ENCODE measurements around the gene FAM210A.

FAM210A gene

DNA sequence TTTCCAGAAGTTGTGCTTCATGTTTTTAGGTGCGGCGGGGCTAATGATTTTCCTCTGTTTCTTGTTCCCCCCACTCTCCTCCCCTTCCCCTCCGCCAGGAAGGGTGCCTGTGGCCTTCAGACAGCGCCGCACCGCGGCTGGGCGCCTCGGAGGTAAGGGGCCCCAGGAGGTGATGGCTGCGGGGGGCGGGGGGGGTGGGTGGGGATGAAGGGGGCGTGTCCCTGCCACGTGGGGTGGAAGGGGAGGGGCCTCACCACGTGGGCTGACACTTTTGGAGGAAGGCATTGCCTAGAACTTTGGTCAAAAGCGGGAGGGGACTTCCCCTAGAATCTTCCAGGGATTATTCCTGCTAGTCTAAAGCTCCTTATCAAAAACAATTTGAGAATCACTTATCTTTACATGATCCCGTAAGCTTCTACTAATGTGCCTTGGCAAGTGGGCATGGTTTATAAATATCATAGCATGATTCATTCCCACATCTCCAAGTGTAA, 83.1 kb downstream of the FAM210A start:
- no peak for DNase-seq

DNA sequence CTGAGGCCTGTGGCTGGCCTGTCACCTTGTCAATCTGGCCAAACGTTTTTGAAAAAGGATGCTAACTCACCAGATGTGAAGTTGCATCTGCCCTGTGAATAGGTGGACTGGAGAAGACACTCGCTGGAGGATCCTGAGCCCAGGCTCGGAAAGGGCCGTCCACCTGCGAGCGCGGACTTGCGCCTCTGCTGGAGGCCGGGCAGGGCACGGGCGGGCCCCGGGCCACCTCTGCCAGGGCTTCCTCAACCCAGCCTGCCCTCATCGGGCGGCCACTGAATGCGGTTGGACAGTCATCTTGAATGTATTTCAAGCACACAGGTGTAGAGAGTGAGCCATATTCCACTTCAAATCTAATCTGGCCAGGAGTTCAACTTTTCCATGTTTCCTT, 83.9 kb downstream of the FAM210A start:
- no peak for DNase-seq

DNA sequence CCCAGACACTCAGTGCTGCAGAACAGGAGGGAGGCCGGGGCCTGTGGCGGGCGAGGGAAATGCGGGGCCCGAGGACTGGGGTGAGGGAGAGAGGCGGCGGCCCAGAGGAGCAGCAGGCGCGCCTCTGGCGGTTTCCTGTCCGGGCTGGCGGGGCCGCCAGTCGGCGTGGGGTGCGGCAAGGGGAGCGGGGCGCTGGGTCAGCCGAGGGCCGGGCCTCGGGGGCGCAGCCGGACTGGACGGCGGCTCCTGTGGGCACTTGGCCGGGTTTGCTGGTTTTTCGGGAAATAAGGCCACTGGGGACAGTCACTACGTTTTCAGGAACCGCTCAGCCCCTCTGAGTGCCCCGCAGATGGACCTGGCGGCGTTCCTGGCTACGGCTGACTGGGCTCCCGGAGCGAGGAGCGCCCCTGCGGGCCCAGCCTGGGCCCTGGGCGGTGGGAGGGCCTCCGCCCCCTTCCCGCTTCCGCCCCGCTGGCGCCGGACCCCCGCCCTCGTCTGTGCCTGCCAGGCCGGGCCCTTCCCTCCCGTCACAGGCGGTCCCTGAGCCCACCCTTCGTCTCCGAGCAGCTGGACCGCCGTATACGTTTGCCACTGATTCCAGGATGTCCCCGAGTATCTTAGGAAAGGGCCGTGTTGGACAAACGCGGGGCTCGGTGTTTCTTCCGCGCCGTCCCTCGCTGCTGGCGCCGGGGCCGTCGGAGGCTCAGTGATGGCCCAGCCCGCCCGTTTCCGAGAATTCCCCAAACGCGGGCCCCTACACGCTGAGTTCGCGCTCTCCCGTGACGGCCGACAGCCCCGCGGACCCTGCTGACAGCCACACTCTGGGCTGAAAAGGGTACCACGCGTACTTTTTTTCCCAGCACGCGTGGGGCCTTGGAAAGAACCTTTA, 84.6 kb downstream of the FAM210A start:
- DNase-seq, result no peak

DNA sequence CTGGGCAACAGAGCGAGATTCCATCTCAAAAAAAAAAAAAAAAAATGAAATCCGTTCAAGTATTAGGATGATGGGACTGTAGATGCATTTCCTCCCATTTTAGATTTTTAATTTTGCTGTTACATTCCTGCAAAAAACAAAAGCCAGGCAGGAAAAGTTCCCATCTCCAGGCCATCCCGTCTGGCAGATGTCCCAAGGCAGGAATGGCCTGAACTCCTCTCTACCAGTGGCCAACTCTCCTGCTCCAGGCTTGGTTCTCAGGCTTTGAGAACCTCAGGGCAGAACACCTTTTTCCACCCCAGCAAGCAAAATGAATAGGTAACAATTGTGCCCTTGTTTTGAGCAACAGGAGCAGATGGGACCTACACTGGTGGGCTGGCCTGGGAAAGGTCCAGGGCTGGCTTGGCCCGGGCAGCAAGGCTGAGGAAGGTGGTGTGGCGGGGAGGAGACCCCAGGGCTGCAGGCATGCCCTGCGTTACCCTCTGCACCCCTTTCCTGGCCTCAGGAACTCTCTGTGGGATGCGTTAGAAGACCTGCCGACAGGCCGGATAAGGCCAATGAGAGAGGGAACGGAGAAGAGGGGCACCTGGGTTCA, 86.0 kb downstream of the FAM210A start:
- DNase-seq, result no peak

DNA sequence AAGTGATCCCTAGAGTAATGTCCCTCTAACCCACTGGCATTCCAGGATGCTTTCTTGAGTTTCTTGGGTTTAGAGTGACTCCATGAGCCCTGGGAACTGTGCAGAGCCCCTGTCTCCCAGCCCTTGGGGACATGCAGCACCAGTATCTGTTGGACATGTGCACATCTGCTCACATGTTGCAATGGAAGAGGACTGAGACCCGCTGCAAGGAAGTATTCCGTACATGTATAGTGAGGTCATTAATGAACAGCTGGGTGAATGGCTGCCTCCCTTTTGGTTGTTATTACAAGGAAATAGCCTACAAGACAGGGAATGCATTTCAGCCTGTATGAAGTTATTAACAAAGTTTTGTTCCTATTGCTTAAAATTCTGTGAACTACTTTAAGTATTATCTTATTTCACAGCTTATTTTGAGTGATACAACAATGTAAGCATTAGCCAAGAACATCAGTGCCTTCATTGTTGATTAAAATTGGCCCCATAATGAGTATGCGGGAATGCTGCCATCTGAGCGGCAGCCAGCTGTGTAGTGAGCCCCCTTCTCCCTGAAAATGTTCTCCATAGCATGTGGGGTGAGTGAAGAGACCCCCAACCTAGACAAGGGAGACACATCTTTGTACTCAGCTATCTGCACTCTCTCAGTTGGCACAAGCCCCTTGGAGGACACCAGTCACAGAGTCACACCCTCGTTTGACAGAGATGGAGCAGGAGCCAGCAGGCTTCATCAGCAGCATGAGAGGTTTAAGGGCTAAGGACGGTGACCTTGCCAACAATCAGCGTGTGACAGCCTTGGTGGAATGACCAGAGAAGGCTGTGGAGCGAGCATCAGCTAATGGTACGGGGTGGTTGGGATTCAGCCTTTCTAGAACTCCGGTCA, 87.4 kb downstream of the FAM210A start:
- DNase-seq, result no peak

DNA sequence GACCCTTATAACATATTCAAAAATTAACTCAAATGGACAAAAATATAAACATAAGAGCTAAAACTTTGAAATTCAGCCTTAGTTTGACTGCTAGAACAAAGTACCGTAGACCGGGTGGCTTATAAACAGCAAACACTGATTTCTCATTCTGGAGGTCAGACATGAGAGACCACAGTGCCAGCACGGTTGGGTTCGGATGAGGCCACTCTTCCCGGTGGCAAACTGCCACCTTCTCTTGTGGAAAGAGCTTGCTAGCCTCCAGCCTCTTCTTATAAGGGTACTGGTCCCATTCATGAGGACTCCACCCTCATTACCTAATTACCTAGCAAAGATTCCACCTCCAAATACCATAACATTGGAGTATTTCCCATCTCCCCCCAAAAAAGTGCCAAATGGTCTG, 91.3 kb downstream of the FAM210A start:
- DNase-seq, result no peak

DNA sequence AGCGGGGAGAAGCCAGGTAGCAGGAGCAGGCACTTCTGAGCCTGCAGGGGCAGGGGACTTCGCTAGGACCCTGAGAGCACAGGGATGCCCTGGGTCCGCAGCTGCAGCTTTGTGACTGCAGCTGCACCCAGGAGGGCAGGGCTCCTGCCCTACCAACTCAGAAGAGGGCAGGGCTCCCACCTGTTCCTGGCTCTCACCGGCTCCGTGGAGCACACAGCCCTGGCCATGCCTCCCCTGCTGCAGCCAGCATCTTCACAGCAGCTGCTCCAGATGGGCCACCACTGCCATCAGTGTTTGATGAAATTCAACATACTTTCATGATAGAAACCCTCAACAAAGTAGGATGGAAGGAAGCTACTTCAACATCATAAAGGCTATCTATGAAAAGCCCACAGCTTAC, 92.7 kb downstream of the FAM210A start:
- DNase-seq, result no peak

DNA sequence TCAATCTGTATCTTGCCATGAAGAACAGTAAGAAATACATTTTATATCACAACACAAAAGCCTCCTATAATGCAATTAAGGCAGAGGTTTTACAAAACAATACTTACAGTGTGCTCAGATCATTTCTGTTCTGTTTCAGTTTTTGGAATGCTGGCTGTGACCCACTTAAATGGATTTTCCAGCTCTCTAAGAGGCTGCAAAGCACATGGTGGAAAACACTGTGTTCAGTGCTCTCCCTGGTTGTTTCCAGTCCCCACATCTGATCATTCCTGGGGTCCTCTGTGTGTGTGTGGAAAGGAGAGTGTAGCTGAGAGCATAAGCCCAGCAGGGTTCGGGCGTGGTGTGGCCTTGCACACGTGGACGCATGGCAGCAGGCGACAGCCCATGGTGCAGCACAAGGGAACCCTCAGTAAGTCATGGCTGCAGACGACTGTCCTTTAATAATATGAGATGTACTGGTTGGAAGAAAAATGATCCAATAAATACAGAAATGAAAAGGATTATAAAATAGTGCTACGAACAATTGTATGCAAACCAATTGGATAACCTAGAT, 95.6 kb downstream of the FAM210A start:
- no peak for DNase-seq

DNA sequence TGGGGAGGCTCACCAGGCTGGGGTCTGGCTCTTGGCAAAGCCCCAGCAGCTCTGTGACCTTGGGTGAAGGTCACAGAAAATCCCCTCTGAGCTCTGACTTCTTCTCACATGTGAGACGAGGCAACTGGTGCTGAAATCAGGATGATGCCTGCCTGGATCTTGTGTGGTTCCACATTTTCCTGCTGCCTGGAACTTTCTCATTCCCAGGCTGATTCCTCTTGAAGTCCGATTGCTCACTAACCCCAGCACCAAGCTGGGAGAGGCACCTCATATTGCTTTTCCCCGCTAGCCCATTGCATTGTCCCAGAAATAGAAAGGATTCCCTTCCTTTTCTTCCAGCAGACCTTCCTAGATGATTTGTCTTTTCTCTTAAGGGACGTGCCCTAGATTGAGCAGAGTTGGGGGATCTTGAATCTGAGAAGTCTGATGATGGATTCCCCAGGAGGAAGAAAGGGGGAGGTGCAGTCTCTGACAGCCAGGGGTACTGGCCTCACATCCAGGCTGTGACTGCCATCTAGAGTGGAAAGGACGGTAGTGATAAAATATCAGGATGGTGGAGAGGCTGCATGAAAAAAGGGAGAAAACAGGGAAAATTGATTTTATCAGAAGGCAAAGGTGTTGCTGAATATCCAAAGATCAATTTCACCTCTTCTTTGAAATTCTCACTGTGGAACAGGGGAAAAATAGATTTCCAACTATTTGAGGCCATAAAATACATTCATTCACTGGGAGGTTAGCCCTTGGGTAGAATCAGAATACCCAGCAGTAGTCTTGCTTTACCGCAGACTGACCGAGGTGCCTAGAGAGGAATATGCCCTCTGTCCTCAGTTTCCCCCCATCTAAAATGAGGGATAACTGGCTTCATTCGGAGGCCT, 96.3 kb downstream of the FAM210A start:
- DNase-seq, result peak; percentile 74

DNA sequence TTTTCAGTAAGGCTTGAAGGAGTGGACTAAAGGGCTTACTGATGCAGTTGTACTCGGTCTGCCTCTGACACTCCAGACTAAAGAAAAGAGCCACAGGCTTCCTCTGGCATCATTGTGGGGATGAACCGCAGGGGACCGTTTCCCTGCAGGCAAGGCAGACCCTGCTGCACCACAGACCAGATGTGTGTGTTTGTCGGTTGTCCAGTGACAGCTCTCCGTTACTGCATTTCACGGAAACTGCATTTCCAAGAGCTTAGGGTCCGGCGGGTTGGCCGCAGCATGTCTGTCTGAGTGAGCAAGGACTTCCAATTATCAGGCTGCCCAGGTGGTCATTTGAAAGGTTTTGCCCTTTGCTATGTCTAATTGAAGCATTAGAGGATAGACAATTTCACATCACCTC, 98.1 kb downstream of the FAM210A start:
- no peak for DNase-seq

DNA sequence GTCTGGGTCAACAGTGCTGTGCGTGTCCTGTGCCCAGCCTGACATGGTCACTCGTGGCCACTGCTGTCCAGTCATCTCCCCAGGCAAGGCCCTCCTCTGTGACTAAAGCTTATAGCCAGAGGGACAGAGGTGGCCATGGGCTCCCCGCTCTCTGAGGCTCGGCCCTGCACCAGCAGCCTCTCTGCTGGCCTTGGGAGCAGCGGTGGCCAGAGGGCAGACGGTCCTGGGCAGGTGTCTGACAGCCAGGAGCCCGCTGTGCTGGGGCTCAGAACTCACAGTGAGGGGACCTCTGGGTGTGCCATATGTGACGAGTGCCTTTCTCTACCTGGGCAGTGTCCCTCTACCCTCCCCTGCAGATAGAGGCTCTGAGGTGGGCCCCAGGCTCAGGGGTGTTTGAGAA, 98.7 kb downstream of the FAM210A start:
- no peak for DNase-seq

DNA sequence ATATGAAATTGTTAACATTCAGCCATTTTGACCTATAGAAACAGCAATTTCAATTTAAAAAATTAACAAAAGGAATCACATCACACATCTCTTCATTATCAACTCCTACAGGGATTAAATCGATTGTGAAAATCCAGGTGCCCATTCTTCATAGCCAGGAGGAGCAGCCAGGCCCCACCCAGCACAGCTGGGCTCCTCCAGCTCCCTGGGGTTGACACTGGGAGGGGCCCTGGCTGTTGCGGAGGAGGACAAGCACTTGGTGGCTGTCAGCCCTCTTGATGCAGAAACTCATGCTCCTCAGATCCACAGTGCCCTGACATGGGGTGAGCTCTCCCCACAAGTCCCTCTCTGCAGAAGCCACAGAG, 99.8 kb downstream of the FAM210A start:
- DNase-seq, result no peak

DNA sequence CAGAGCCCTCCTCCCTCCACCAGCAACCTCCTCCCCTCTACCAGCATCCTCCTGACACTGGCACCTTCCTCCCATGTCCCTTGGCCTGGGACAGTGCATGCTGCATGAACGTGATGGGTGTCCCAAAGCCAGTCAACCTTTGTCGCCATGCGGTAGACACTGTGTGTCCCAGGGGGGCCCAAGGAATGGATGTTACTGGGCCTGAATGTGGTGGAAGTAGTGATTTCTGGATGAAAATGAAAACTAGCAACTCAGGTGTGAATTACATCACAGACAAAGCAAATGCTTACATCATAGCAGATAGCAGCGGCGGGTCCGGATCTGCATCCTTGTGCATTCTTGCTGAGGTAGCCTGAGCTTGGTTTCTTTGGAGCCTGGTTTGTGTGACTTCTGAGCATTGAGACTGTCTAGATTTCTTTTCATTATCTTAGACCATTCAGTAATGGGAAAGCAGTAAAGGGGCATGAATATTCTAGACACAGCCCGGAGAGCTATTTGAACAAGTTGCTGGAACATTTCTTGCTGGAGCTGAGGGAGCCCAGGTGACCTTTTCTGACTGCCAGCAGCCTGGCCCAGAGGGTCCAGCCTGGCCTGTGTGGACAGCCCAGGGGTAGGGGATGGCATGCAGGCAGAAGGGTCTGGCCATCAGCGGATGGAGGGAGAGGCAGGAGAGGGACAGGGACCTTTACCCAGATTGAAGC, 100.4 kb downstream of the FAM210A start:
- no peak for DNase-seq

DNA sequence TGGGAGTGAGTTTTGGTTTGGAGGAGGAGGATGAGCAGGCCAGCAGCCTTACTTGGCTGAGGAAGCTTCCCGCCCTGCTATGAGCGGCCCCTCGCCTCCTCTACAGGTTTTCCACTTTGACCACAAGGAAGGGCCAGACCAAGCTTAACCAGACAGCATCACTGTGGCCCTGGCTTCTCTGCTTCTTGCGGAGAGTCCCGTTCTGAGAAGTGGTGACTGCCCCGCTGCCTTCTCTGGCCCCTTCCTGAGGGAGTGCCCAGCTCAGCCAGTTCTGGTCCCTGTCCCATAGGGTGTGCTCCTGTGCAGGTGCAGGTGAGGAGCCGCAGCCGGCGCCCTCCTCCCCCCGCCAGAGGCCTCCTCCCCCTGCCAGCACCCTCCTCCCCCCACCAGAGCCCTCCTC, 101.0 kb downstream of the FAM210A start:
- DNase-seq, result no peak

DNA sequence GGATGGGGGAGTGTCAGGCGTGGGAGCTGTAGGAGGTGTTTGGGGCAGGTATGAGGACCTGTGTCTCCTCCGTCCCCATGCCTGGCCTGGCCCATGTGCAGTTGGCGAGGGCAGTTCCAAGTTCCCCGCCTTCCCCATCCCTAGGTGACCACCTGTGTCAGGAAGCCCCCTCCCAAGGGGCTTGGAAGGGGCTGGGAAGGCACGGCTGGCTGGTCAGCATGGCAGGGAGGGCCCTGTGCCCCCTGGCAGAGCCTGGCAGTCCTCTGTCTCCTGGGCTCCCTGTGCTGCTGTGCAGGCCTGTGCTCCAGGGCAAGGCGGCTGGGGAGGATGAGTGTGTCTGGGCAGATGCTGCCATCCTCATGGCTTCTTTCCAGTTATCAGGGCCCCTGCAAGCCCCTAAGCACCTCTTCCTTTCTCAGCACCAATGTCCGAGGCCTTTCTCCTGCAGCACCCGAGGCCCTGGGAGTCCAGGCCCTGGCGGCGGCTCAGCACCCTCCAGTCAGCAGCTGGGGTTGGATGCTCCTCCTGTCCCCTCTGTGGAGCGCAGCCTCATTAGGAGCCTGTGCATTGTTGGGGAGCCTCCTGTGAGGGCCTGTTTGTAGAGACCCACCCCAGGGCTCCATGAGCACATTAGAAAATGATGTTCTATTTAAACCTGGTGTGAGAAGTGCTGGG, 101.7 kb downstream of the FAM210A start:
- DNase-seq, result no peak

DNA sequence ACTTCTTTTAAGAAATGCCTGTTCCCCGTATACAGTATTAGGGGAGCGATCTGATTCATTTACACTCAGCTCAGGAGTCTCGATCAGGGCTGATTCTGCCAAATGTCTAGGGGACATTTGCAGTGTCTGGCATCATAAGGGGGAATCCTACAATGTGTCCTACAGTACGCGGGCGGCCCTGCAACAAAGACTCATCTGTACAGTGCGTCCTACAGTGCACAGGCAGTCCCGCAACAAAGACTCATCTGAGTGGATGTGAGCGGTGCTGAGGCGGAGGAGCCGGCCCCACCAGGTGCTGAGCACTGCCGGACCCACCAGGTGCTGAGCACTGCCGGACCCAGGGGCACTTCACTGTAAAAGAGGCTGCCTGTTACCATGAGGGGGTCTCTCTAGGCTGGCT, 102.5 kb downstream of the FAM210A start:
- DNase-seq, result no peak

DNA sequence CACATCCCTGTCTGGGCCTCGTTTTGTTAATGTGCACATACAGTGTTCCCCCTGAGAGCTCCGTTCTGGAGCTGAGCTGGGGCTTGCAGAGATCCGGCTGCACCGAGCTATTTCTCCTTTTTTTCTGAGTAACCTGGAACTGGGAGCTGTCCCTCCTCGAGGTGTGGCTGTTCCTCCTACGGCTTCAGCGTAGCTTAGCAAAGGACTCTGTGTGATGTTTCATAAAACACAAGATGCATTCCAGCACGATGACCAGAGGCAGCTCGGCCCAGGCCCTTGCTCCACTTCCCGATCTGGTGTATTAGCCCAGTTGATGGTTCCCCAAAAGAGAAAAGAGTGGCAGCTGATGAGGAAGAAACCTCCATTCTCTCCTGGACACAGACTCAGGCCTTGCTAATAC, 103.0 kb downstream of the FAM210A start:
- no peak for DNase-seq

DNA sequence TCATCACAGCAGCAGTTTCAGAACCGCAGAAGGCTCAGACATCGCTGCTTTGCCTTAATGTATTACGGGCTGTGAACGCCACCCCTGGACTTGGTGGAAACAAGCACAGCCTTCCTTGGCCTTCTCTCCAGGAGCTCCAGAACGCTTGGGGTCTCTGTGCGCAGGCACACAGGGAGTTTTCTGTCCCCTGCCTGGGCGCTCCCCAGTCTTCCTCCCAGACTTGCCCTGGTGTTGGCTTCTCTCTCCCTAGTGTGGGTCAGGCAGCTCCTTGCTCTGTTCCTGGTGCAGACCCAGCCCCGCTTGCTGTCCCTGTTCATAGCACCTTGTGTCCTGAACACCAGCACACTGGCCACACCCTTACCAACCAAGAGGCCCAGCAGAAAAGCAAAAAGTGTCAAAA, 103.6 kb downstream of the FAM210A start:
- DNase-seq, result no peak

DNA sequence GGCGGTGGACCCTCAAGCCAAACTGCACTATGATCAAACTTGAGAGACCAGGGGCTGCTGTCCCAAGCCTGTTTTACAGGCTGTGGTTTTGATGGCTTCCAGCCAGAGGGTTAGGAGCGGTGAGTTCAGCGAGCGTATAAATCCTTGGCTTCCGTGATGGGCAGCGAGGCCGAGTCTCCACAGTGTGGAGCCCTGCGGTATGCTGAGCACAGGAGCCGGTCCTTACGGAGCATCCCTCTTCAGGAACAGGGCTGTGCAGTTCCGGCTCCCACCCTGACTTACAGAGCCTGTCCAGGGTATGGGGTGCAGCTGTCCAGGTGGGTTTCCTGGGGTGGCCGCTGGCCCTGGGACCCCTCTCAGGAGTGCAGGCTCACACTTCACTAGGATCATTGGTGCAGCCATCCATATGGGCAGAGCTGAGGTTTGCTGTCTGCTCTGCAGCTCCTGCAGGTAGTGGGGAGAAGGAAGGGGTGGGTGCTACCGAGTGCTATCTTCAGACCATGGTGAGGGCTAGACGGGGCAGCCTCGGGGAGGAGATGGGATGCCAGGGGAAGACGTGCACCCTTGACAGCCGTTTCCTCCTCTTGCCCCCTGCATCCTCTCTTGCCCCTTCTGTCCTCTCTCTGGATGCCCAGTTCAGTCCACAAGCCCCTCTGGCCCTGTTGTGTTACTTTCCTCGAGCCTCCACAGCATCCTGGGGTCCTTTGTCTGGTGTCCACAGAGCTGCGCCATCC, 104.3 kb downstream of the FAM210A start:
- DNase-seq, result no peak

DNA sequence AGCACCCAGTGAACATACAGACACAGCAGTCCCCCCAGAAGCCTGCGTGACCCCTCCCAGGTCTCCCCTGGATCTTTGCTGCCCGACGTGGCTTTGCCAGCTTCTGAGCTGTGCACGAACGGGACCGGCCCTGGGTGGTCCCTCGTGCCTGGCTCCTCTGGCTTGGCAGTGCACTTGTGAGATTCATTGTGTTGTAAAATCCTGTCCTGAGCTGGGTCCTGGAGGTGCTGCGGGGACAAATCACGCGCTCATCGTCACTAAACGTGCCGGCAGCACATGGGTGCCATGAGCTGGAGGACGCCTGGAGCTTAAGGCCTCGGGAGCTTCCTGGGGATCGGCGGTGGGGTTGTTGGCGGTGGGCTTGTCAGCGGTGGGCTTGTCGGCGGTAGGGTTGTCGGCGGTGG, 104.9 kb downstream of the FAM210A start:
- DNase-seq, result no peak

All from activated CD4-positive, alpha-beta T cell treated with anti-CD3 and anti-CD28 coated beads, Interleukin-10, Interleukin-2, amounts not matched to agents 100 ng/mL and 50 ng/mL, durations not matched to agents 16 hours and 8 hours (primary cell).